T-cell (primary cell): ENCODE measurements around the gene TST. TPM values are rescaled to one million over a fixed set of nuclear protein-coding genes. Genes with fewer than 3 reads are reported as not detected.
A peak's percentile ranks its signal among the peaks of the same experiment; 100 is the strongest.

Source experiments
- ATAC-seq, 4 experiments: fragments of 200-7000 bp in 3 of 4; fragments of 150-1000 bp in 1 of 4; cut with Tn5 transposase; replicated peaks in 1 of 4; 1 replicate in 3 of 4; 2 replicates in 1 of 4; pipeline ENCODE4 v1.10.0; 2021; ENCODE audit warnings: moderate library complexity in 3 of 4, mild to moderate bottlenecking in 2 of 4, moderate number of reproducible peaks in 1 of 4
- CTCF ChIA-PET, 2 donors: fragments of 300-600 bp; sonication (Branson Sonifier 250); formaldehyde crosslinking; loops; one replicate each; lab custom pipeline; 2022; ENCODE audit warnings: antibody characterized with exemption in 2 of 2; lab: Charles Lee
- POLR2A ChIA-PET, 2 donors: fragments of 300-600 bp; sonication (Branson Sonifier 250); formaldehyde crosslinking; loops; one replicate each; lab custom pipeline; 2022; ENCODE audit warnings: antibody characterized with exemption in 2 of 2; lab: Charles Lee
- DNase-seq, 35 experiments: peaks; one replicate each; pipeline versions ENCODE4 v3.0.0 to v3.0.0-alpha.2; 2013 to 2023
- H3K27ac ChIP-seq: one replicate; pipeline ENCODE4 v1.5.1; 2013; ENCODE audit warnings: low read length
- H3K27me3 ChIP-seq, 2 experiments: replicated peaks in 1 of 2; 1 replicate in 1 of 2; 2 replicates in 1 of 2; pipeline versions ENCODE4 v1.6.1 to v1.7.0; 2013; ENCODE audit warnings: low read length in 1 of 2, mixed read lengths in 1 of 2; ENCODE audit not compliant: control insufficient read depth in 2 of 2, insufficient read depth in 2 of 2; ENCODE audit errors: extremely low read depth in 1 of 2
- H3K36me3 ChIP-seq, 2 donors: 1 replicate in 1 of 2; 2 replicates in 1 of 2; pipeline versions ENCODE4 v1.6.1 to v1.7.0; 2013; ENCODE audit warnings: low read length in 1 of 2; ENCODE audit not compliant: control insufficient read depth in 2 of 2, insufficient read depth in 1 of 2; ENCODE audit errors: extremely low read depth in 1 of 2
- H3K4me1 ChIP-seq, 2 experiments: 1 replicate in 1 of 2; 2 replicates in 1 of 2; pipeline versions ENCODE4 v1.6.1 to v1.7.0; 2013; ENCODE audit warnings: low read length in 2 of 2, mixed read lengths in 1 of 2; ENCODE audit not compliant: insufficient read depth in 2 of 2, control insufficient read depth in 1 of 2; ENCODE audit errors: extremely low read depth in 1 of 2
- H3K4me3 ChIP-seq, 2 donors: 1 replicate in 1 of 2; 2 replicates in 1 of 2; pipeline versions ENCODE4 v1.5.1 to v1.7.0; 2013; ENCODE audit warnings: mild to moderate bottlenecking in 2 of 2, low read length in 1 of 2, moderate library complexity in 1 of 2; ENCODE audit not compliant: control insufficient read depth in 1 of 2; ENCODE audit errors: extremely low read depth in 1 of 2
- H3K9me3 ChIP-seq: 2 replicates; pipeline ENCODE4 v1.7.0; 2013
- H3K27ac Mint-ChIP-seq, 2 donors: one replicate each; pipeline ENCODE4 v1.8.0; 2020 to 2021; ENCODE audit warnings: mild to moderate bottlenecking in 2 of 2, mixed read lengths in 2 of 2
- H3K27me3 Mint-ChIP-seq, 2 donors: one replicate each; pipeline ENCODE4 v1.8.0; 2021 to 2022; ENCODE audit warnings: mixed read lengths in 2 of 2
- H3K36me3 Mint-ChIP-seq: one replicate; pipeline ENCODE4 v1.8.0; 2021; ENCODE audit warnings: mixed read lengths
- H3K4me1 Mint-ChIP-seq, 3 donors: one replicate each; pipeline ENCODE4 v1.8.0; 2020 to 2022; ENCODE audit warnings: mixed read lengths in 3 of 3, mild to moderate bottlenecking in 1 of 3
- H3K4me3 Mint-ChIP-seq, 3 donors: one replicate each; pipeline ENCODE4 v1.8.0; 2020 to 2022; ENCODE audit warnings: mild to moderate bottlenecking in 3 of 3, mixed read lengths in 3 of 3, moderate library complexity in 3 of 3
- H3K9me3 Mint-ChIP-seq, 3 donors: one replicate each; pipeline ENCODE4 v1.8.0; 2020 to 2022; ENCODE audit warnings: mixed read lengths in 3 of 3
- WGBS: methylation state at CpG from one replicate; pipeline ENCODE4 v1.1.5; 2013; ENCODE audit warnings: missing lambda C conversion rate; ENCODE audit not compliant: insufficient coverage; 5-methylcytosine and 5-hydroxymethylcytosine counted together
- total RNA-seq, 35 experiments: library from RNA in 6 of 35; stranded (reverse) in 6 of 35; fragments of 120-200 nt in 1 of 35; gene quantifications; one replicate each; pipeline versions ENCODE4 v1.2.1 to v1.2.4 and lab custom pipeline; 2013 to 2026

The TST gene
- total RNA-seq, 5 donors from 2014 or later (not counting 1 experiment from before 2014, with no cell fraction given), result 0.61 to 2.2 (median 1.0) TPM

DNA sequence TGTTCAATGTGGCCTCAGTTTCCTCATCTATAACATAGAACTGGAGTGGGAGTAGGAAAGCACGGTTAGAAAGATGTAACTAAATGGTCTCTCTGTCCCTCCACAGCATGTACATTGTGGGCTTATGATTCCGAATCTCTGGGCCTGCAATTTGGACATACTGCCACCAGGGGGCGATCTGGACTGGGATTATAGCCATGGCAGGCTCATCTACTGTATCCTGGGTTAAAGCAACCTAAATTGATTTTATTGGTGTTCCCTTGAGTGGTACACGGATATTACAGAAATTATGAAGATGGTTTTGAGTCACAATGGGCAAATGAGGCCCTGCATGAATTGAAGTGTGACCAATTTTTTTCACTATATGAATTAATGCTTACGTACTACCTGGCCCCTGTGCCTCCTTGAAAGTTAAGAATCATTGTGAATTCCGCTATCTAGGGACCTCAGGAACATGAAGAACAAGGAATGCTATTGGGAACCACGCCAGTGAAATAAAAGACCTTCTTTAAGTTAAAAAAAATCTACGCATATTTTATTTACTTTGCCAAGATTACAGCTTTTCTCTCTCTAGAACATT, 32.9 kb downstream of the TST start:
- Histone ChIP-seq H3K27ac (no peak overlapping the region), H3K36me3 (no peaks in the 10 kb centered on the region), H3K4me1 (no peaks in the 10 kb centered on the region), H3K4me3 (no peak overlapping the region), H3K9me3 (no peaks in the 10 kb centered on the region), H3K27me3 (peaks cover 0 to 46% of the 10 kb centered on the region in 2 experiments)
- no peak overlapping the region for H3K4me3 Mint-ChIP-seq
- no peaks in the 10 kb centered on the region for H3K4me1 Mint-ChIP-seq
- ATAC-seq (no peak), DNase-seq (peak in 5 of 35 experiments; percentile 6 to 34 (median 9))
- H3K27me3 Mint-ChIP-seq, result peaks cover 26 to 43% of the 10 kb centered on the region in 2 donors
- no CpG with 5 or more reads among the region's 8 CpGs for WGBS
- H3K9me3 Mint-ChIP-seq, result peaks cover 3 to 18% (median 14%) of the 10 kb centered on the region in 3 donors
- ChIA-PET POLR2A (no interaction called here), CTCF (interaction anchor here in 1 of 2 donors (0.6 kb wide), 1 partner anchor 579 kb away, joined by 3 read pairs; no protein-coding TSS in a partner anchor)
- H3K36me3 Mint-ChIP-seq, result no peaks in the 10 kb centered on the region
- no peak overlapping the region for H3K27ac Mint-ChIP-seq

DNA sequence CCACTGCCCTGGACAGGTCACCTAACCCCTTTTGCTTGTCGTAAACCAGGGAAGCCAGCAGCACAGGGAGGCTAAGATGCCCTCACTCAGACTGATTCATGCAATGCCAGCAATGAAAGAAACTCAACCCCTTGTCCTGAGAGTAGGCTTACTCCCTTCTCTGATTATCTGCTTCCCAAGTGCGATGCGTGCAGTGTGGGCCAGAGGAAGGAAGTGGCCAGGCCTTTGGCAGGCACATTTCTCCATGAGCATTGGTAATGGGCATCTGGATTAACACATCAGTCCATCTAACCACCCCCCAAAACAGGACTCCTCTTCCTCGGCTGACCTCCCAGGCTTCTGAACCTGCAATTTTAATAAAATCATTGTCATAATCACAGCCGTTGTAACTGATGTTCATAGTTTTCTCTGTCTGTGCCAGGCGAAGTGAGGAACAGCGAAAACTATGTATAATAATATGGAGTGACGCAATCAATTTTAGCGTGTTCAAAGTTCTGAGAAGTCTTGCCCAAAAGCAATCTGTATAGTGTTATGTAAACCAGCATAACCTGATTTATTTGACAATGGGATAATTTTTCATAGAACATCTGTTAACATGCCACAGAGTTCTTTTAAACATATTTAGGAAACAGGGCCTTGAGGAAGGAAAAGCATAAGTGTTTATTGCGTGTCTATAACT, 33.9 kb downstream of the TST start:
- ATAC-seq (no peak), DNase-seq (no peak)
- ChIA-PET POLR2A (no interaction called here), CTCF (no interaction called here)
- H3K36me3 ChIP-seq, result no peaks in the 10 kb centered on the region
- no peak overlapping the region for H3K4me3 ChIP-seq
- Mint-ChIP-seq H3K4me3 (no peak overlapping the region), H3K27ac (no peak overlapping the region), H3K36me3 (no peaks in the 10 kb centered on the region), H3K4me1 (no peaks in the 10 kb centered on the region), H3K27me3 (peaks cover 19 to 33% of the 10 kb centered on the region in 2 donors), H3K9me3 (peaks cover 3 to 18% (median 14%) of the 10 kb centered on the region in 3 donors)
- H3K4me1 ChIP-seq, result no peaks in the 10 kb centered on the region
- peaks cover 0 to 36% of the 10 kb centered on the region in 2 experiments for H3K27me3 ChIP-seq
- no peak overlapping the region for H3K27ac ChIP-seq
- WGBS, result 100% methylated on average over 2 of the region's 10 CpGs
- no peaks in the 10 kb centered on the region for H3K9me3 ChIP-seq

DNA sequence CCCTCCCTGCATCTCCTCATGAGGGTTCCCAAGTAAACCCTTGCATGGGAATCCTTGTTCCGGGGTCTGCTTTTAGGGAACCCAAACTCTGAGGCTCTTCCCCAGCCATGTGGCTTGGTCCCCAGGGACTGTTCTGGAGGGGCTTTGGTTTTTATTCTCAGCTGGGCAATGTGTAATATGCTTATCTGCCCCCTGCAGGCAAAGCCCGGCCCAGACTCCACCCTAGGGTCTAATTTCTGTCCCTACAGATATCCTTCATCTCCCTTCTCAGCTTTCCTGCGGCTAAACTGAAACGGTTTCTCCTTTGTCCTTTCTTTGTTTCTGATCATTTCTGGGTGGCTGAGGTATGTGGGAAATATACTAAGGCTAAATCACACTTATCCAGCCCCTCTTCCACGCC, 37.1 kb downstream of the TST start:
- peaks cover 10 to 19% of the 10 kb centered on the region in 2 donors for H3K27me3 Mint-ChIP-seq
- H3K36me3 Mint-ChIP-seq, result no peaks in the 10 kb centered on the region
- WGBS, result 33% methylated on average over 1 of the region's 5 CpGs
- no peak overlapping the region for H3K4me3 Mint-ChIP-seq
- Histone ChIP-seq H3K27ac (no peak overlapping the region), H3K4me3 (no peak overlapping the region), H3K36me3 (no peaks in the 10 kb centered on the region), H3K27me3 (peaks cover 0 to 23% of the 10 kb centered on the region in 2 experiments), H3K4me1 (peaks cover 0 to 10% of the 10 kb centered on the region in 2 experiments), H3K9me3 (no peaks in the 10 kb centered on the region)
- H3K4me1 Mint-ChIP-seq, result peaks cover 8 to 12% (median 10%) of the 10 kb centered on the region in 3 donors
- ChIA-PET CTCF (no interaction called here), POLR2A (no interaction called here)
- DNase-seq (no peak), ATAC-seq (no peak)
- no peak overlapping the region for H3K27ac Mint-ChIP-seq
- H3K9me3 Mint-ChIP-seq, result peaks cover 3 to 18% (median 14%) of the 10 kb centered on the region in 3 donors

DNA sequence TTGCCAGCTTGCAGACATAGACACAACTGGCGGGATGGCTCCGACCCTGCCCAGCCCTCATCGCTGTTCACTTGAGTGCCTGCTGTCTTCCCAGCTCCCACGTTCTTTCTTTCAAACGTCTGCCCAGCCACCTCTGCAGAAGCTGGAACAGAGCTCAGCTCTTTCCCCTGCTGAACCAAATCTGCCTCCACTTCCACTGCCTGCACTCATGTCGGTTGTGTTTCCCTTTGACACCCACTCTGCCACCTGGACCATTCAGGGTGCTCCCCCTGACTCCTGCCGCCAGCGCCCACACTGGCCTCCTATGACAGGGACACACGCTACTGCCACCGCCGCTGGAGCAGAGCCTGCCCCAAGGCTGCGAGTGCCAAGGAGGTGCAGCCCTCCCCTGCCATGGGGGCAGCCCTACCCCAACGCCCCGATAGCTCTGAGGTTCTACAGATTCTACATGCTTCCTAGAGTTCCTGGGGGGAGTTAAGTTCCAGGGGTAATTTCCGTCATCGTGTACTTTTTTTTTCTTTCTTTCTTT, 37.9 kb downstream of the TST start:
- DNase-seq, result no peak
- H3K4me1 Mint-ChIP-seq, result peaks cover 8 to 14% (median 12%) of the 10 kb centered on the region in 3 donors
- H3K27ac ChIP-seq, result no peak overlapping the region
- H3K36me3 Mint-ChIP-seq, result no peaks in the 10 kb centered on the region
- H3K27me3 Mint-ChIP-seq, result peaks cover 10 to 21% of the 10 kb centered on the region in 2 donors
- H3K27ac Mint-ChIP-seq, result no peak overlapping the region
- H3K9me3 Mint-ChIP-seq, result peaks cover 3 to 11% (median 10%) of the 10 kb centered on the region in 3 donors
- H3K4me3 ChIP-seq, result no peak overlapping the region
- WGBS, result 87% methylated on average over 12 of the region's 16 CpGs
- no peaks in the 10 kb centered on the region for H3K9me3 ChIP-seq
- no peaks in the 10 kb centered on the region for H3K36me3 ChIP-seq
- CTCF ChIA-PET, result no interaction called here
- POLR2A ChIA-PET, result no interaction called here
- peaks cover 0 to 27% of the 10 kb centered on the region in 2 experiments for H3K27me3 ChIP-seq
- no peak for ATAC-seq
- H3K4me3 Mint-ChIP-seq, result no peak overlapping the region
- peaks cover 0 to 13% of the 10 kb centered on the region in 2 experiments for H3K4me1 ChIP-seq

DNA sequence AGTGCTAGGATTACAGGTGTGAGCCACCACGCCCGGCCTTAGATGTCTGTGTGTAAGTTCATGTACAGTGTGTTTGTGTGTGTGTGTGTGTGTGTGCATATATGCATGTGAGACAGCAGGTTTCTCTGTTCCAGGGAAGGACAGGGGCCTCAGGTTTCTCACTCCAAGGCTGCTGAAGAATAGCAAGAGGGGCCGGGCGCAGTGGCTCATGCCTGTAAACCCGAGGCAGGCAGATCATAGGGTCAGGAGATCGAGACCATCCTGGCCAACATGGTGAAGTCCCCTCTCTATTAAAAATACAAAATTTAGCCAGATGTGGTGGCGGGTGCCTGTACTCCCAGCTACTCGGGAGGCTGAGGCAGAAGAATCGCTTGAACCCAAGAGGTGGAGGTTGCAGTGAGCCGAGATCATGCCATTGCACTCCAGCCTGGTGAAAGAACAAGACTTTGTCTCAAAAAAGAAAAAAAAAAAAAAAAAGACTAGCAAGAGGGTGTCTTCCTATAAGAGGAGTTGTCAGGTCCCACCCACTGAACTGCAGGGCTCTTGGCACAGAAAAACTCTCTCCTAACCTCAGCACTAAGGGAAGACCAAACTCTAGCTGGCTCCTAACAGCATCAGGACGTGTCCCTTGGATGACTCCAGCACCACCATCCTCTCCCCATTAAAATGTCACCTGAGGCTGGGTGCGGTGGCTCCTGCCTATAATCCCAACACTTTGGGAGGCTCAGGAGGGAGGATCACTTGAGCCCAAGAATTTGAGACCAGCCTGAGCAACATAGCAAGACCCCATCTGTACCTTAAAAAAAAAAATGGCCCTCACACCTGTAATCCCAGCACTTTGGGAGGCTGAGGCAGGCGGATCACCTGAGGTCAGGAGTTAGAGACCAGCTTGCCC, 40.0 kb downstream of the TST start:
- Mint-ChIP-seq H3K27me3 (peaks cover 4 to 17% of the 10 kb centered on the region in 2 donors), H3K36me3 (no peaks in the 10 kb centered on the region), H3K4me1 (peaks cover 8 to 14% (median 12%) of the 10 kb centered on the region in 3 donors), H3K9me3 (no peaks in the 10 kb centered on the region), H3K4me3 (peak overlapping the region in 1 of 3 donors; percentile 22), H3K27ac (no peak overlapping the region)
- peaks cover 0 to 22% of the 10 kb centered on the region in 2 experiments for H3K27me3 ChIP-seq
- no peak overlapping the region for H3K4me3 ChIP-seq
- no peaks in the 10 kb centered on the region for H3K9me3 ChIP-seq
- no peaks in the 10 kb centered on the region for H3K36me3 ChIP-seq
- DNase-seq, result no peak
- POLR2A ChIA-PET, result no interaction called here
- no peak for ATAC-seq
- H3K4me1 ChIP-seq, result peaks cover 0 to 13% of the 10 kb centered on the region in 2 experiments
- H3K27ac ChIP-seq, result no peak overlapping the region
- CTCF ChIA-PET, result interaction anchor here (0.6 to 0.8 kb wide), 6 partner anchors 9 to 452 kb away, joined by 3 to 6 read pairs (median 4); no protein-coding TSS in a partner anchor
- 91% methylated on average over 11 of the region's 13 CpGs for WGBS
